CD4-positive, alpha-beta T cell treated with Interleukin-4 for 1 hour (primary cell): Measurements from ENCODE around the gene MALT1.
A peak's percentile ranks its signal among the peaks of the same experiment; 100 is the strongest.

ENCODE experiments used
- DNase-seq, 2 donors: peaks; one replicate each; pipeline ENCODE4 v3.0.0-alpha.2; 2020 to 2022

The MALT1 gene

DNA sequence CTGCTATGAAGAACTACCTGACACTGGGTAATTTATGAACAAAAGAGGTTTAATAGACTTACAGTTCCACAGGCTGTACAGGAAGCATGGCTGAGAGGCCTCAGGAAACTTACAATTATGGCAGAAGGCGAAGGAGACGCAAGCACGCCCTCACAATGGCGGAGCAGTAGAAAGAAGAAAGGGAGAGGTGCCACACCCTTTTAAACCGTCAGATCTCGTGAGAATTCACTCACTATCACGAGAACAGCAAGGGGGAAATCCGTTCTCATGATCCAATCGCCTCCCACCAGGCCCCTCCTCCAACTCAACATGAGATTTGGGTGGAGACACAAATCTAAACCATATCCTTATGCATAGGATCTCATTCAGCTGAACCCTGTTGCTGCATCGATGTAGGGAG is 108.8 kb downstream of the MALT1 start:
- no peak for DNase-seq

DNA sequence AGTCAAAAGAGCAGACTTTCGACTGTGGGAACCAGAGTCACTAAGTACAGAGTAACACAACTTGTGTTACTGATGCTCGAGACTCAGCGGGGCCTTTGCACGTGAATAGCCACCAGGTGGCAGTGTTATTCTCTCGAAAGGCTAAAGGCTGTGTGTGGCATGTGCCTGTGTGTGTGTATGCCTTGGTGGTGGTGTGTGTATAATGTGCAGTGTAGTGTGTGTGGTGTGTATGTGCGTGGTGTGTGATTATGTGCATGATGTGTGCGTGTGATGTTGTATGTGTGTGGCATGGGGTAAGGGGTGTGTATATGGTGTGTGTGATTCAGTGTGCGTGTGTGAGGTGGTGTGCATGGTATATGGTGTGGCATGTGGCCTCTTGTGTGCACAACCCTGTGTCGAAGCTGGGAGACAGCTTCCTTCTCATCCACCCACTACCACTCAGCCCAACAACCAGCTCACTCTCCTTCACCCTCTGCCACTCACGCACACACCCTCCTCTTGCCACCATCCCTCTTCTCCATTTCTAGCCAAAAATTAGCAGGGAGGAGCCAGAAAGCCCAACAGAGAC is 110.4 kb downstream of the MALT1 start:
- DNase-seq, result peak; percentile 69 to 76

DNA sequence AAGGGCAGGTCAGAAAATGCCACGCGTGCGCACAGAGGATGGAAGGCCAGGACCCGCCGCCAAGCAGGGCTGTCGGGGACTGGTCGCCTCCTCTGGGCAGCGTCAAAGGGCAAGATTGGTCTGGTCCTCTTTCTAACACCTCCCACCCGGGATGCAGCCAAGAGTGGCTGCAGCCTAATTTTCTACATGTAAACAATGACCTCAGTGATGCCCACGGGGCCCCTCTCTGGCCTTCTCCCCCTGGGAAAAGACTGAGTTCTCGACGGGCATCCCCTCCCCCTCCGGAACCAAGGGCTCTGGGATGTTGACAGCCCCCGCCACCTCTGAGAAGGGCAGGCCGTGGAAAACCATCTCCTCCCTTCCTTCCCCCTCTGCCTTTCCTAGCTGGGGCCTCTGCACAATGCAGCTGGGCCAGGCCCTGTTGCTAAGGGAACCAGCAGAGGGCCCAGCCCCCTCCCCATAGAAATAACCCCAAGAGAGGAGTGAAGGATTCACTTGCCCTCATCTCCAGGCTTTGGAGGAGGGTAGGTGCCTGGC is 113.4 kb downstream of the MALT1 start:
- DNase-seq, result no peak

DNA sequence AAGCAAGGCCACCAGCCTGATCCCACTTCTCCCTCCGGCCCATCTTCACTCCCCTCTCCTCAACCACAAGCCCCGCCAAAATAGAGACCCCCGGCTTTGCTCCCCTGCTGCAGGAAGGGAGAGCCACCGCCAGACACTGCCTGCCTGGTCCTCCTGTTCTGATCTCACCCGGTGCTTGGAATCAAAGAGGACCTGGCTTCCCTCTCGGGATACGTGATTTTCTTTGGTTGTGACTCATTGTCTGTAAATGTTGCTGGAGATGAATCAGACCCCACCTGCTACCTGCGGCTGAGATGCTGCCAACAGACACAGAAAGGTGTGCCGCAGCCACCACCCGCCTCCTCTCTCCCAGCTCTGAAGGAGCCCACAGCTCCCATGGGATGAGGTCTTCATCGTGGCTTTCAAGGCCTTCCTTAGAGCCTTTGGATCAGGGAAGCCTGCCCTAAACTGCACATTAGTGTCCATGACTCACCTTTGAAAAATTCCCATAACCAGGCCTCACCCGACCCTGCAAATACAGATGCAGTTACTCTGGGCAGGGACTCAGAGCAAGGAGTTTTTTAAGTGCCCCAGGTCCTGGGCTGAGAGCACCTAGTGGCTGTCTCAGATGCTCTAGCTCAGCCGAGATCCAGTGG is 114.0 kb downstream of the MALT1 start:
- no peak for DNase-seq

DNA sequence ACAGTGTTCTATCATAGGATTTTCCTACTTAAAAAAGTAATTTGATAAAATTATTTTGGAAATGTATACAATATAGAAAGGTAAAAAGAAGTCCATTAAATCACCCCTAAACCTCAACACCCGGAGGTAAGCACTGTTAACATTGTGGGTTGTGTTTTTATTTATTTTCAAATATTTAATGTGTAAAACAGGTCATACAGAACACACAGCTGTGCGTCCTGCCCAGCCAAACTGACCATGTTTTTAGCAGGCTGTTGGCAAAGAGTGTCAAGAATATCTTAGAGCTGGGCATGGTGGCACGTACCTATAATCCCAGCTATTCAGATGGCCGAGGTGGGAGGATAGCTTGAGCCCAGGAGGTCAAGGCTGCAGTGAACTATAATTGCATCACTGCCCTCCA is 114.6 kb downstream of the MALT1 start:
- DNase-seq, result no peak

DNA sequence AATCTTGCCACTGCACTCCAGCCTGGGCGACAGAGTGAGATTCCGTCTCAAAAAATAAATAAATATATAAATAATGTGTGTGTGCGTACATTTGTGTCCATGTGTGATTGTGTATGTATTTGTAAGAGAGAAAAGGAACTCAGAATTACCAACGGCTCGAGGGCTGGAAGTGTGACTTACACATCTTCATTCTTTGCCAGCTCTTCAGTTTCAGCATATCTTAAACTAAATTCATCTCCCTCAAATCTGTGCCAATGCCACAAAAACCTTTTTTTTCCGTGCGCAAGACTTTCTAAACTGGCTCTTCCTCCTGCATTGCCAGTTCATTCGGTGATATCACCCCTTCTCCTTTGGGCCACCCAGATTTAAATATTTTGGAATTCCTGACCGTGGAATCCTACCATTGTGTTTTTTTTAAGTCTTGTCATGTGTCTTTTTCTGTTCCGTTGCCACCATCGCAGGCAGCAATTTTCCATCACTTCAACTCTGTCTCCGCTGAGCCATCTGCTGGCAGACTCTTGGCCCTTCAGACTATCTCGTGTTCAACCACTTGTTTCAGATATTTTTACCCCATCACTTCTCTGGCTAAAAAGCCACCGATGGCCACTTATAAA is 116.4 kb downstream of the MALT1 start:
- DNase-seq, result no peak

DNA sequence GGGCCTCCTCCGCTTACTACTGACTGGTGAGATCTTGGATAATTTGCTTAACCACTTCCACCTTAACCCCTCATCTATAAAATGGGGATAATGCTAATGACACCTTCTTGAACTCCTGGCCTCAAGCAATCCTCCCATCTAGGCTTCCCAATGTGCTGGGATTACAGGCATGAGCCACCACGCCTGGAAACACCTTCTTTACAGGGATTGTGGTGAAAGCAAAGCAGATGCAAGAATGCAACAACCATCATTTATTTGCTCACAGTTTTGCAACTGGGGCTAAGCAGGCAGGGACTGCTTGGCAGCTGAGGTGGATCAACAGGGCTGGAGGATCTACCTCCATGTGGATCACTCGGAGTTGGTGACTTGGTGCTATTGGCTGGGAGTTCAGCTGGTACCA is 117.2 kb downstream of the MALT1 start:
- DNase-seq, result no peak

DNA sequence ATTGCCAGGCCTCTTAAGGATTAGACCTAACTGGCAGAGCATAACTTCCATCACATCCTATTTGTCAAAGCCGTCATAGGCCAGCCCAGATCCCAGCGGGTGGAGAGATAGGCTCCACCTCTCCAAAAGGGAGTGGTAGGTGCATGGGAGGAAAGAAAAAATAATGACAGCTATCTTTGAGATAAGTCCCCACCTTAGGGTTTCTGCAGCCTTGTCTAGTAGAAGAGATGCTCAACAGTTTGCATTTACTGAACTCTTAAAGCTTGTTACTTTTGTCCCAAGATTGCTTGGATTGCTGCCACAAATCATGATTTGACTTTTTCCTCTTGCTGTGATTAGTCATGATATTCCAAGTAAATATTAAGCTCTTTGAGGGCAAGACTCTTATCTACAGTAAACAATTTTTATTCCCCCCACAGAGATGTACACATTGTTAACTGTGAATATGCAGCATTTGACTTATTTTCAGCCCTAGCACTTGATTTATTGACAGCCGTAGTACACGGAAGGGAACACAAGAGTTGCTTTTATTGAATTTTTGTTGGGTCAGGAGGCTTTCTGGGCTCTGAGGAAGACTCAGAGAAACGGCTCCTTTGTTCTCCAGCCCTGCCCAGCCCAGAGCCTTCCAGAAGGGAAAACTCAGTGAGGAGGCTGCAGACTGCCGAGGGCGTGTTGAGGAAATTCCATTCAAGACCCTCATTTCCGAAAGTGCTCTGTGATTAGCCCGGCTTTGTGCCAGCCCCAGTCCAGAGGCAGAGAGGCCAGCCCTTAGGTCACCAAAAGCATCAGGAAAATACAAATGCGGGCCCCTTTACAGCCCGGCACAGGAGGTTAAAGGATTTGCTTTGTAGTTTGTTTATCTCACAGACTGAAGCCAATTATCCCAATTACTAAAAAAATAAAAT is 118.0 kb downstream of the MALT1 start:
- no peak for DNase-seq

DNA sequence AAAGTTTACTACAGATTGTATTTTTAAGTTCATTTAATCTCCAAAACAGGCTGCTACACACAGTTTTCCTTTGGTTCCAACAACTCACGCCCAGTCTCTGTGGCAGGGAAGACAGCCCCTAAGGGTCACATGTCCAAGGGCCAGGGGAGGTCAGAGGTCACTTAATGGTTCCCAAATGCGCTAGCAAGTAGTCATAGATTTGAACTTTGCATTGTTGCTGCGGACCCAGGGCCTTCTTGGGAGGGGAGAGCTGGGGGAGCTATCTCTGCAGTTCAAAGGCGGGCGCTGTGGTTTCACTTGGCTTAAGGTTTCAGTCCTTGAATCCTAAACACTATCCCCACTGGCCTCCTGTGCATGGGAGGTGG is 118.6 kb downstream of the MALT1 start:
- DNase-seq, result no peak

DNA sequence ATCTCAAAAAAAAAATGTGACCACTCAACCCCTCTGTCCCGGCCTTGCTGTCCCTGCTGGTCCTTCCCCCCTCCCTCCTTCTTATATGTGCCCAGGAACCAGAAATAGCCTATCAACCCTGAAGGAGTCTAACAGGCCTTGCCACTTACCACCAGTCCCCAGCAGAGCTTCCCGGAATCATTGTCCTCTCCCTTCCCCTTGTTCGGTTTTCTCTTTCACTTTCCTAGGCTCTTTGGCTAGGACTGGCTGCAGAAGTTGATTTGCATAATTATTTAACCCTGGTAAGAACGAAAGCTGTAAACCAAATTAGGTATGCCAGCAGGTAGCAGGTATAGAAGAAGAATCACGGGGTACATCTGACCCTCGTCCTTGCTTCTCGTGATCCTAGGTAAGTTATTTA is 120.8 kb downstream of the MALT1 start:
- DNase-seq, result no peak

DNA sequence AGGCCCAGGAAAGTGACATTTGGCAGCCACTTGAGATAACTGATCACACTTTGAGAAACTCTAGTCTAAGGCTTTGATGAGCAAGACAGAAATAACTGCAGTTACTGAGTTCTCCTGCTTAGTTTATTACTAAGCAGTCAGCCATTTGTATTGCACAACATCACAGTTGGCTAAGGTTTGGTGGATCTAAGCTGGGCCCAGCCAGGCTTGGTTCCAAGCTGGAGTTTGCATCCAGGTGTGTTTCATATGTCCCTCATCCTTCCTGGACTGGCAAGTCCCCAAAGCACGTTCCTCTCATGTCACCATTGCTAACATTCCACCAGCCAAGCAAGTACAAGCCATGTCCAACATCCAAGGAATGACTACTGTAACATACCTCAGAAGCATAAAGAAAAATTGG is 122.1 kb downstream of the MALT1 start:
- DNase-seq, result no peak

DNA sequence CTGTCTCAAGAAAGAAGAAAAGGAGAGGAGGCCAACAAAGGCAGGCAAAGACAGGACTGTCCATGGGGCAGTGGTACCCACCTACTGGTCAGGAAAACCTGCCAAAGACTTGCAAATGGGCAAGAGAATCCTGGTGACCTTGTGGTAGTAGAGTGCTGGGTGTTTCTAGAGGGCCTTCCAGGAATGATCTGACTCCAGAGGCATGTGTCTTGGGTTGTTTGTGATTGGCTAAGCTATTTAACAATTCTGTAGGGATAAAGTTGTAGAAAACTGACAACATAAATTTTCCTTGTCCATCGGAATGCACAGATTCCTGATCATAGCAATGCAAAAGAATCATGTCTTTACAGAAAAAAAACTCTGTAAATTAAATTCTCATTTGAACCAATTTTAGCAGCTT is 125.0 kb downstream of the MALT1 start:
- DNase-seq, result no peak

DNA sequence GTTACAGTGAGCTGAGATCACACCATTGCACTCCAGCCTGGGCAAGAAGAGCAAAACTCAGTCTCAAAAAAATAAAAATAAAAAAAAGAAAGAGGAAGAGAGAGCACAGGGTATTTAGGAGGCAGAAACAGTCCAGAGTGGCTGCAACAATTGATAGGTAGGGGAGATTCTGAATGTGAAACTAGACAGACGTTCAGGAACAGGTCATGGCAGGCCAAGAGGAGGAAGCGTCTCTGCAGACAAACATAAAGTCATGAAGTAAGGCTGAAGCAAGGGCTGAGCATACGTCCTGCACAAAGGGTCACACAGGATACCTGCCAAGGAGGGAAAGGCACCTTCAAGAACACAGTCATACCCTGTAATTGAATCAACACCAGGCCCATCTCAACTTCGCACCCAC is 129.3 kb downstream of the MALT1 start:
- no peak for DNase-seq

DNA sequence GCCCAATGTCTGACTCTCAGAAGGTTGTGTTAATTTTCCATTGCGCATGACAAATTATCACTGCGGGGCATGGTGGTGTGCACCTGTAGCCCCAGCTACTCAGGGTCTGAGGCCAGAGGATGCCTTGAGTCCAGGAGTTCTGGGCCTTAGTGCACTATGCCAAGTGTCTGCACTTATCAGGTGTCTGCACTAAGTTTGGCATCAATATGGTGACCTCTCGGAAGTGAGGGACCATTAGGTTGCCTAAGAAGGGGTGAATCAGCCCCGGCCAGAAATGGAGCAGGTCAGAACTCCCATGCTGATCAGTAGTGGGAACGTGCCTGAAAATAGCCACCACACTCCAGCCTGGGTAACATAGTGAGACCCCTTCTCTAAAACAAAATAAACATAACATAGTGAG is 131.7 kb downstream of the MALT1 start:
- no peak for DNase-seq

DNA sequence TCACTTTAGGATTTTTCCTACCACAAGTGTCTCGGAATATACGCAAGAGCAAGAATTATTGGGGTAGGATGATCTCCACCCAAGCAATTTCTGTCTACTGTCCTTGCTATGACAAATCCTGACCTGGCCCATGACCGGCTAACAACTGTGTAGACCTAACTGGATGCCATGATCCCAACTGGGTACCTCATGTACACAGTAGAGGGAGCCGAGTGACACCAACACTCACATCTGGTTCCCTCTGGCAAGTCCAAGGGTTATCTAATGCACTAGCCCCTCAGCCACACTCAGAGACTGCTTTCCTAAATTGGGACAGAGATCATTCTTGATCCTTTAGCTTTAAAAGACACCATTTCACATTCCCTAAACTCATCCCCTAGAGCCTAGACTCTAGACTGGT is 132.7 kb downstream of the MALT1 start:
- no peak for DNase-seq
